Right forelimb (tissue), 1 donor: ENCODE results near the gene CDK10.
"Not testable (repeated sequence)": the region's sequence is repeated elsewhere in the genome, so short reads cannot be mapped to it uniquely, and the experiment has no call there.

Experiments
- DNase-seq: peaks from one replicate; pipeline ENCODE4 v3.0.0-alpha.2; 2018

CDK10 gene

GRCh38 chr16:89696670-89697128, 10.2 kb downstream of the CDK10 start:
- DNase-seq: no peak

- DNase-seq: peak; percentile 66
These were observed 10.7 kb downstream of the CDK10 start for GRCh38 chr16:89697161-89697615.

GRCh38 chr16:89697616-89698331, 11.3 kb downstream of the CDK10 start:
- DNase-seq: no peak

GRCh38 chr16:89698717-89699116, 12.2 kb downstream of the CDK10 start:
- not testable (repeated sequence) for DNase-seq

- not testable (repeated sequence) for DNase-seq
These were observed 13.2 kb downstream of the CDK10 start for GRCh38 chr16:89699629-89700099.

- peak; percentile 92 for DNase-seq
These were observed 13.7 kb downstream of the CDK10 start for GRCh38 chr16:89700100-89700648.

GRCh38 chr16:89700649-89701424, 14.3 kb downstream of the CDK10 start:
- DNase-seq: no peak

- peak; percentile 87 for DNase-seq
These were observed 15.2 kb downstream of the CDK10 start, which contains the start of gene SPATA2L for GRCh38 chr16:89701425-89702406. Gene SPATA2L (minus strand): TSS chr16:89701705. CDS start chr16:89701232, 473 bp downstream.

GRCh38 chr16:89704281-89704680, 17.8 kb downstream of the CDK10 start:
- no peak for DNase-seq

- no peak for DNase-seq
These were observed 18.5 kb downstream of the CDK10 start for GRCh38 chr16:89705006-89705405.

- no peak for DNase-seq
These were observed 20.2 kb downstream of the CDK10 start for GRCh38 chr16:89706518-89707260.

GRCh38 chr16:89707695-89708094, 21.2 kb downstream of the CDK10 start:
- no peak for DNase-seq

- DNase-seq: no peak
These were observed 22.0 kb downstream of the CDK10 start for GRCh38 chr16:89708481-89708931.

GRCh38 chr16:89709166-89709565, 22.7 kb downstream of the CDK10 start:
- DNase-seq: no peak

GRCh38 chr16:89709716-89710432, 23.4 kb downstream of the CDK10 start:
- DNase-seq: no peak

- no peak for DNase-seq
These were observed 24.4 kb downstream of the CDK10 start for GRCh38 chr16:89710709-89711564.

- no peak for DNase-seq
These were observed 25.2 kb downstream of the CDK10 start for GRCh38 chr16:89711601-89712273.

GRCh38 chr16:89712274-89712781, 25.8 kb downstream of the CDK10 start:
- no peak for DNase-seq

- DNase-seq: no peak
These were observed 30.0 kb downstream of the CDK10 start for GRCh38 chr16:89716493-89716892.
